SH-SY5Y (cell line): ENCODE results near the gene SH3TC1.

ENCODE experiments used
- GATA2 ChIP-seq: IDR thresholded peaks from 2 replicates; pipeline ENCODE4 v1.6.1; 2011; ENCODE audit warnings: mild to moderate bottlenecking, low read depth, low read length
- GATA3 ChIP-seq: IDR thresholded peaks from 2 replicates; pipeline ENCODE4 v1.6.1; 2011; ENCODE audit warnings: low read depth, mild to moderate bottlenecking, low read length, moderate library complexity

GRCh38 chr4:8241211-8241779 is 42.2 kb downstream of the SH3TC1 start:
- TF ChIP-seq GATA3 (no peak), GATA2 (no peak)
